SU-DHL-6 (cell line): ENCODE data around the gene KLHDC7B.

Experiments
- CTCF ChIP-seq: fragments of 200-600 bp; sonication (generic); IDR thresholded peaks from one replicate; pipeline ENCODE4 v1.5.1; 2017; ENCODE audit warnings: antibody characterized with exemption, mild to moderate bottlenecking, low read length, moderate library complexity; ENCODE audit not compliant: insufficient read depth, poor library complexity, severe bottlenecking
- EZH2phosphoT487 ChIP-seq: fragments of 200-600 bp; sonication (generic), shearing (Covaris generic); conservative IDR thresholded peaks from 2 replicates; pipeline ENCODE4 v1.6.1; 2018; ENCODE audit warnings: mild to moderate bottlenecking, antibody characterized with exemption, low read length, moderate library complexity, mixed read lengths

- no peak for TF ChIP-seq CTCF
- no peak for TF ChIP-seq EZH2phosphoT487
Observed at GRCh38 chr22:50556703-50557102, 11.0 kb downstream of the KLHDC7B start.
